Prostate gland (tissue), 2 donors: ENCODE results near the gene MAP7D3. TPM values are rescaled to one million over a fixed set of nuclear protein-coding genes. Genes with fewer than 3 reads are reported as not detected.

Experiments
- DNase-seq: peaks from one replicate; pipeline ENCODE4 v3.0.0-alpha.2; 2019; ENCODE audit warnings: low spot score
- H3K27ac ChIP-seq, 2 donors: fragments of 200-600 bp; sonication (generic); 2 replicates each; pipeline ENCODE4 v1.5.1; 2017 to 2019
- H3K27me3 ChIP-seq: fragments of 200-600 bp; sonication (generic); replicated peaks from 2 replicates; pipeline ENCODE4 v1.5.1; 2019; ENCODE audit not compliant: insufficient read depth
- H3K36me3 ChIP-seq, 2 donors: fragments of 200-600 bp; sonication (generic); 1 replicate in 1 of 2; 2 replicates in 1 of 2; pipeline versions ENCODE4 v1.5.1 to v1.8.1; 2017 to 2019
- H3K4me1 ChIP-seq: fragments of 200-600 bp; sonication (generic); replicated peaks from 2 replicates; pipeline ENCODE4 v1.5.1; 2019
- H3K4me3 ChIP-seq, 2 donors: fragments of 200-600 bp; sonication (generic); 2 replicates each; pipeline ENCODE4 v1.5.1; 2017 to 2019
- H3K9me3 ChIP-seq: fragments of 200-600 bp; sonication (generic); 2 replicates; pipeline ENCODE4 v1.5.1; 2017
- CTCF ChIP-seq, 4 experiments: fragments of 200-600 bp in 2 of 4; fragments of 450-650 bp in 2 of 4; sonication (generic) in 2 of 4; IDR thresholded peaks; 1 replicate in 3 of 4; 2 replicates in 1 of 4; pipeline ENCODE4 v1.5.1; 2016 to 2019; ENCODE audit warnings: antibody characterized with exemption in 4 of 4, mild to moderate bottlenecking in 2 of 4, moderate library complexity in 2 of 4
- POLR2A ChIP-seq: fragments of 450-650 bp; IDR thresholded peaks from one replicate; pipeline ENCODE4 v1.6.1; 2016; ENCODE audit warnings: antibody characterized with exemption, mild to moderate bottlenecking
- POLR2AphosphoS5 ChIP-seq: sonication (generic); formaldehyde crosslinking; IDR thresholded peaks from one replicate; pipeline ENCODE4 v1.6.1; 2017; ENCODE audit warnings: antibody characterized with exemption
- WGBS: methylation state at CpG from one replicate; pipeline ENCODE4 v1.1.5; 2018; 5-methylcytosine and 5-hydroxymethylcytosine counted together
- intact Hi-C: fragments of 100-400 bp; cut with DNase I; formaldehyde crosslinking; loops from one replicate; pipeline ENCODE4 v1.14.2; 2022
- total RNA-seq, 2 donors: library from RNA; depleted of rRNA; stranded (reverse); fragments of >200 nt; gene quantifications; one replicate each; pipeline ENCODE4 v1.1.0, GENCODE V29; 2016

MAP7D3 gene
- total RNA-seq, 2 donors from 2014 or later: 6.1 to 22.8 TPM

GRCh38 chrX:136199365-136199764, 51.8 kb downstream of the MAP7D3 start:
- H3K36me3 ChIP-seq: no peaks in the 10 kb centered on the region
- 74% methylated on average over 4 of the region's 4 CpGs for WGBS
- no peak for TF ChIP-seq POLR2AphosphoS5
- TF ChIP-seq POLR2A: no peak
- no peak for TF ChIP-seq CTCF (IDR thresholded peaks at IDR 0.05)
- no peak for DNase-seq
- intact Hi-C loops: no loop called here
- no peaks in the 10 kb centered on the region for H3K27me3 ChIP-seq
- no peaks in the 10 kb centered on the region for H3K4me1 ChIP-seq
- H3K27ac ChIP-seq: no peak overlapping the region
- no peak overlapping the region for H3K4me3 ChIP-seq
- no peaks in the 10 kb centered on the region for H3K9me3 ChIP-seq

- H3K4me3 ChIP-seq: peak overlapping the region in 1 of 2 donors; percentile 2
- WGBS: 73% methylated on average over 6 of the region's 6 CpGs
Observed at GRCh38 chrX:136198678-136199243, 52.4 kb downstream of the MAP7D3 start.

GRCh38 chrX:136198010-136198409, 53.2 kb downstream of the MAP7D3 start:
- DNase-seq: no peak
- Histone ChIP-seq H3K9me3 (no peaks in the 10 kb centered on the region), H3K27ac (peak overlapping the region; percentile 14 to 43), H3K27me3 (no peaks in the 10 kb centered on the region), H3K36me3 (no peaks in the 10 kb centered on the region), H3K4me1 (no peaks in the 10 kb centered on the region), H3K4me3 (peak overlapping the region in 1 of 2 donors; percentile 2)
- TF ChIP-seq CTCF (IDR thresholded peaks at IDR 0.05): no peak
- no peak for TF ChIP-seq POLR2A
- no peak for TF ChIP-seq POLR2AphosphoS5
- intact Hi-C loops: no loop called here

More at GRCh38 chrX:136198678-136199243, 52.4 kb downstream of the MAP7D3 start:
- Histone ChIP-seq H3K9me3 (no peaks in the 10 kb centered on the region), H3K4me1 (no peaks in the 10 kb centered on the region), H3K27ac (no peak overlapping the region), H3K27me3 (no peaks in the 10 kb centered on the region), H3K36me3 (no peaks in the 10 kb centered on the region)
- TF ChIP-seq POLR2AphosphoS5 (no peak), CTCF (IDR thresholded peaks at IDR 0.05) (no peak), POLR2A (no peak)
- no peak for DNase-seq
- intact Hi-C loops: no loop called here

DNA sequence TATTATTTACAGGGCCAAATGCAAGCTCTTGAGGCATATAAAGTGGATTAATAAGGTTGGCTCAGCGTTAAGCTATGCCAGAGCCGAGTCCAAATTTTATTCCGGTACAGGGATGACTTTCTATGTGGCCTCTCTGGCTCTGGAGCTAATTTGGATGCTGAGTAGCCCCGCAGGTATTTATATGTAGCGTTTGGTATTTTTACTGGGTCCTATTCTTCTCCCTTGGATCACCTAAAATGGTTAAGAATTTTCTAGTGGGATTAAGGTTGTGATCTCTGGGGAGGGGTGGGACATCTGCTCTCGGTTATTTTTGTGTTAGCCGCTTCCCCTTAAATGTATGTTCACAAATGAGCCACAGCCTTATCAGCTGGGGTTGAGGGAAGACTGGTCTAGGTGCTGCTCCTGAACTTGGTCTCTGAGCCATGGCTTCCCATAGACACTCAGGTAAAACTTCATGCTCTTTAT, 54.5 kb downstream of the MAP7D3 start:
- Histone ChIP-seq H3K4me1 (no peaks in the 10 kb centered on the region), H3K27me3 (no peaks in the 10 kb centered on the region), H3K27ac (no peak overlapping the region), H3K36me3 (no peaks in the 10 kb centered on the region), H3K9me3 (no peaks in the 10 kb centered on the region), H3K4me3 (no peak overlapping the region)
- 26% methylated on average over 7 of the region's 7 CpGs for WGBS
- intact Hi-C loops: no loop called here
- DNase-seq: no peak
- peak; percentile 16 for TF ChIP-seq POLR2AphosphoS5
- no peak for TF ChIP-seq CTCF (IDR thresholded peaks at IDR 0.05)
- TF ChIP-seq POLR2A: no peak

DNA sequence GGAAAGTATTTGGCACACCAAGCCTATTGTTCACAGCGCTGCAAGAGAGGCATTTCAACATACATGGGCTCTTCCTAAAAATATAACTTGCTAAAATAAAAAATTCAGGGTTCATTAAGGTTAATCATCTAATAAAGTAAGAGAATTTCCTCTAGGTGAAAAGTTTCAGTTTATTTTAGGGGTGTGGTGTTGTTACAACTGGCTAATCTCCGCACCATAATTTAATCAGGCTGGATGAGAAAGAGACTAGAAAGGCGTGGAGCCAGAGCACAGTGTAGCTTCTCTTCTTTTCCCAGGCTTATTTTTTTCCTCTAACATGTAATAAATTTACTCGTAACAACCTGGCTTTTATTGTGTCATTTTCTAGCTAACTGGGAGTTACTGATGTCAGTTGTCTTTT, 56.0 kb downstream of the MAP7D3 start:
- intact Hi-C loops: no loop called here
- 30% methylated on average over 4 of the region's 4 CpGs for WGBS
- TF ChIP-seq POLR2A: no peak
- TF ChIP-seq POLR2AphosphoS5: no peak
- no peak for TF ChIP-seq CTCF (IDR thresholded peaks at IDR 0.05)
- H3K4me1 ChIP-seq: no peaks in the 10 kb centered on the region
- no peaks in the 10 kb centered on the region for H3K27me3 ChIP-seq
- no peak for DNase-seq
- H3K36me3 ChIP-seq: no peaks in the 10 kb centered on the region
- H3K27ac ChIP-seq: no peak overlapping the region
- no peak overlapping the region for H3K4me3 ChIP-seq
- H3K9me3 ChIP-seq: no peaks in the 10 kb centered on the region
